Endometrial microvascular endothelial cells (primary cell): Measurements from ENCODE around the gene PARD3. TPM values are rescaled to one million over a fixed set of nuclear protein-coding genes. Genes with fewer than 3 reads are reported as not detected.
"Not testable (repeated sequence)": the region's sequence is repeated elsewhere in the genome, so short reads cannot be mapped to it uniquely, and the experiment has no call there.

Experiments used
- in situ Hi-C: cut with HindIII; loops from 2 replicates; pipeline ENCODE4 v1.10.0; 2017; ENCODE audit warnings: low sequenced_read_pairs, low pct_unique_long_range_greater_than_20kb; ENCODE audit errors: inconsistent ontology term
- total RNA-seq: library from RNA; depleted of rRNA; stranded (reverse); fragments of >200 nt; gene quantifications from one replicate; pipeline ENCODE4 v1.2.3, GENCODE V29; 2015; ENCODE audit errors: inconsistent ontology term

Gene PARD3
- total RNA-seq, 1 donor from 2014 or later, result 21.5 TPM

GRCh38 chr10:34650156-34650555 is 164.9 kb downstream of the PARD3 start:
- in situ Hi-C loops, result no loop called here

- in situ Hi-C loops, result no loop called here
Observed at GRCh38 chr10:34649385-34649784, 165.7 kb downstream of the PARD3 start.

GRCh38 chr10:34648919-34649318 is 166.2 kb downstream of the PARD3 start:
- in situ Hi-C loops, result no loop called here

- in situ Hi-C loops, result no loop called here
Observed at GRCh38 chr10:34647875-34648865, 166.9 kb downstream of the PARD3 start.

GRCh38 chr10:34647160-34647559 is 167.9 kb downstream of the PARD3 start:
- in situ Hi-C loops, result no loop called here

- in situ Hi-C loops, result no loop called here
Observed at GRCh38 chr10:34646331-34646730, 168.8 kb downstream of the PARD3 start.

- in situ Hi-C loops, result not testable (repeated sequence)
Observed at GRCh38 chr10:34644815-34645214, 170.3 kb downstream of the PARD3 start.

GRCh38 chr10:34644224-34644623 is 170.9 kb downstream of the PARD3 start:
- in situ Hi-C loops, result no loop called here

GRCh38 chr10:34643620-34644019 is 171.5 kb downstream of the PARD3 start:
- in situ Hi-C loops, result no loop called here

- in situ Hi-C loops, result no loop called here
Observed at GRCh38 chr10:34641913-34642558, 173.1 kb downstream of the PARD3 start.

GRCh38 chr10:34641147-34641912 is 173.8 kb downstream of the PARD3 start:
- in situ Hi-C loops, result no loop called here

- in situ Hi-C loops, result no loop called here
Observed at GRCh38 chr10:34638406-34639054, 176.6 kb downstream of the PARD3 start.

GRCh38 chr10:34637418-34637911 is 177.6 kb downstream of the PARD3 start:
- in situ Hi-C loops, result no loop called here

GRCh38 chr10:34635111-34635510 is 180.0 kb downstream of the PARD3 start:
- in situ Hi-C loops, result no loop called here

- in situ Hi-C loops, result no loop called here
Observed at GRCh38 chr10:34633374-34633773, 181.7 kb downstream of the PARD3 start.

- in situ Hi-C loops, result no loop called here
Observed at GRCh38 chr10:34629084-34629483, 186.0 kb downstream of the PARD3 start.

GRCh38 chr10:34628174-34628796 is 186.8 kb downstream of the PARD3 start:
- in situ Hi-C loops, result no loop called here

- in situ Hi-C loops, result no loop called here
Observed at GRCh38 chr10:34627741-34628140, 187.4 kb downstream of the PARD3 start.
